WTC11 (cell line): Measurements from ENCODE around the gene RANBP9. TPM values are rescaled to one million over a fixed set of nuclear protein-coding genes. Genes with fewer than 3 reads are reported as not detected.

Experiments used
- ATF1 ChIP-seq: sonication (generic); formaldehyde crosslinking; IDR thresholded peaks from 2 replicates; pipeline ENCODE4 v1.8.1; 2023; ENCODE audit warnings: mild to moderate bottlenecking, moderate library complexity, missing genetic modification reagents
- ATF6 ChIP-seq: sonication (generic); formaldehyde crosslinking; IDR thresholded peaks from 2 replicates; pipeline ENCODE4 v1.8.1; 2023; ENCODE audit warnings: mild to moderate bottlenecking, missing genetic modification reagents
- CDX4 ChIP-seq: fragments of 250-450 bp; sonication (Bioruptor Pico); IDR thresholded peaks from 2 replicates; pipeline ENCODE4 v1.9.0; 2021; ENCODE audit warnings: moderate library complexity, mild to moderate bottlenecking, inconsistent platforms, borderline replicate concordance
- CREB1 ChIP-seq: sonication (generic); formaldehyde crosslinking; IDR thresholded peaks from 2 replicates; pipeline ENCODE4 v1.8.0; 2023; ENCODE audit warnings: mild to moderate bottlenecking, missing genetic modification reagents
- ELF4 ChIP-seq: sonication (generic); formaldehyde crosslinking; IDR thresholded peaks from 2 replicates; pipeline ENCODE4 v1.8.1; 2022; ENCODE audit warnings: low read depth, mild to moderate bottlenecking, moderate library complexity, missing genetic modification reagents
- ETV6 ChIP-seq: sonication (generic); formaldehyde crosslinking; IDR thresholded peaks from 2 replicates; pipeline ENCODE4 v1.8.1; 2022; ENCODE audit warnings: mild to moderate bottlenecking, missing genetic modification reagents
- FOXP4 ChIP-seq: sonication (generic); formaldehyde crosslinking; IDR thresholded peaks from 2 replicates; pipeline ENCODE4 v1.8.0; 2022; ENCODE audit warnings: mild to moderate bottlenecking, missing genetic modification reagents
- GABPB1 ChIP-seq: sonication (generic); formaldehyde crosslinking; IDR thresholded peaks from 2 replicates; pipeline ENCODE4 v1.8.1; 2023; ENCODE audit warnings: mild to moderate bottlenecking, missing genetic modification reagents
- MXD4 ChIP-seq: fragments of 250-450 bp; sonication (Bioruptor Pico); IDR thresholded peaks from 2 replicates; pipeline ENCODE4 v1.8.0; 2021; ENCODE audit warnings: mild to moderate bottlenecking, moderate library complexity, borderline replicate concordance
- NFYB ChIP-seq: sonication (generic); formaldehyde crosslinking; conservative IDR thresholded peaks from 2 replicates; pipeline ENCODE4 v1.8.0; 2022; ENCODE audit warnings: low read depth, missing genetic modification reagents
- NR2C2 ChIP-seq: sonication (generic); formaldehyde crosslinking; IDR thresholded peaks from 2 replicates; pipeline ENCODE4 v1.8.0; 2022; ENCODE audit warnings: mild to moderate bottlenecking, missing genetic modification reagents
- NR3C1 ChIP-seq: sonication (generic); formaldehyde crosslinking; conservative IDR thresholded peaks from 2 replicates; pipeline ENCODE4 v1.8.1; 2023; ENCODE audit warnings: low read depth, mild to moderate bottlenecking, missing genetic modification reagents
- PRDM15 ChIP-seq: sonication (generic); formaldehyde crosslinking; IDR thresholded peaks from 2 replicates; pipeline ENCODE4 v1.8.0; 2022; ENCODE audit warnings: missing genetic modification reagents
- ZBTB43 ChIP-seq: sonication (generic); formaldehyde crosslinking; IDR thresholded peaks from 2 replicates; pipeline ENCODE4 v1.8.1; 2023; ENCODE audit warnings: mild to moderate bottlenecking, missing genetic modification reagents
- ZNF219 ChIP-seq: sonication (generic); formaldehyde crosslinking; IDR thresholded peaks from 2 replicates; pipeline ENCODE4 v1.8.0; 2023; ENCODE audit warnings: missing genetic modification reagents, mild to moderate bottlenecking, borderline replicate concordance
- ZNF263 ChIP-seq: sonication (generic); formaldehyde crosslinking; IDR thresholded peaks from 2 replicates; pipeline ENCODE4 v1.8.1; 2022; ENCODE audit warnings: low read depth, mild to moderate bottlenecking, moderate library complexity, missing genetic modification reagents
- ZNF396 ChIP-seq: fragments of 250-450 bp; sonication (Bioruptor Pico); IDR thresholded peaks from 2 replicates; pipeline ENCODE4 v1.8.0; 2021; ENCODE audit warnings: mild to moderate bottlenecking, moderate library complexity, borderline replicate concordance
- ZNF423 ChIP-seq: fragments of 250-450 bp; sonication (Bioruptor Pico); IDR thresholded peaks from 2 replicates; pipeline ENCODE4 v2.1.2; 2022; ENCODE audit warnings: mild to moderate bottlenecking, moderate library complexity
- ZSCAN18 ChIP-seq: fragments of 250-450 bp; sonication (Bioruptor Pico); IDR thresholded peaks from 2 replicates; pipeline ENCODE4 v2.1.2; 2022; ENCODE audit warnings: mild to moderate bottlenecking, moderate library complexity
- total RNA-seq: library from RNA; stranded (reverse); gene quantifications from 3 replicates; pipeline ENCODE4 v1.2.3, GENCODE V29; 2021

RANBP9 gene
- total RNA-seq, 1 experiment from 2014 or later = 33.4 TPM

- TF ChIP-seq ZNF263 (CRISPR knock-in tag) (no peak), NR2C2 (CRISPR knock-in tag) (no peak), CDX4 (CRISPR knock-in tag) (no peak), MXD4 (CRISPR knock-in tag) (no peak), ZBTB43 (no peak), ATF1 (no peak), ZNF423 (CRISPR knock-in tag) (peak; percentile 75), PRDM15 (CRISPR knock-in tag) (peak; percentile 35; the same call in 1 of the 2 replicates), ATF6 (CRISPR knock-in tag) (no peak), NFYB (CRISPR knock-in tag) (no peak), ZNF396 (no peak), ZSCAN18 (CRISPR knock-in tag) (no peak), ZNF219 (CRISPR knock-in tag) (peak; percentile 50; the same call in 1 of the 2 replicates), ETV6 (CRISPR knock-in tag) (peak; percentile 70), NR3C1 (CRISPR knock-in tag) (no peak), FOXP4 (CRISPR knock-in tag) (peak; percentile 47; the same call in 1 of the 2 replicates), GABPB1 (CRISPR knock-in tag) (peak; percentile 77), ELF4 (peak; percentile 72; the same call in 1 of the 2 replicates), CREB1 (CRISPR knock-in tag) (peak; percentile 56; the same call in 1 of the 2 replicates)
Measured at GRCh38 chr6:13711733-13712598, at the start of gene RANBP9 (continued).
